CD4-positive, alpha-beta T cell treated with Interleukin-10 for 1 hour (primary cell): ENCODE measurements around the gene LGR6.
"Not testable (repeated sequence)": the region's sequence is repeated elsewhere in the genome, so short reads cannot be mapped to it uniquely, and the experiment has no call there.

Experiments used
- DNase-seq: peaks from one replicate; pipeline ENCODE4 v3.0.0-alpha.2; 2020

Gene LGR6

DNA sequence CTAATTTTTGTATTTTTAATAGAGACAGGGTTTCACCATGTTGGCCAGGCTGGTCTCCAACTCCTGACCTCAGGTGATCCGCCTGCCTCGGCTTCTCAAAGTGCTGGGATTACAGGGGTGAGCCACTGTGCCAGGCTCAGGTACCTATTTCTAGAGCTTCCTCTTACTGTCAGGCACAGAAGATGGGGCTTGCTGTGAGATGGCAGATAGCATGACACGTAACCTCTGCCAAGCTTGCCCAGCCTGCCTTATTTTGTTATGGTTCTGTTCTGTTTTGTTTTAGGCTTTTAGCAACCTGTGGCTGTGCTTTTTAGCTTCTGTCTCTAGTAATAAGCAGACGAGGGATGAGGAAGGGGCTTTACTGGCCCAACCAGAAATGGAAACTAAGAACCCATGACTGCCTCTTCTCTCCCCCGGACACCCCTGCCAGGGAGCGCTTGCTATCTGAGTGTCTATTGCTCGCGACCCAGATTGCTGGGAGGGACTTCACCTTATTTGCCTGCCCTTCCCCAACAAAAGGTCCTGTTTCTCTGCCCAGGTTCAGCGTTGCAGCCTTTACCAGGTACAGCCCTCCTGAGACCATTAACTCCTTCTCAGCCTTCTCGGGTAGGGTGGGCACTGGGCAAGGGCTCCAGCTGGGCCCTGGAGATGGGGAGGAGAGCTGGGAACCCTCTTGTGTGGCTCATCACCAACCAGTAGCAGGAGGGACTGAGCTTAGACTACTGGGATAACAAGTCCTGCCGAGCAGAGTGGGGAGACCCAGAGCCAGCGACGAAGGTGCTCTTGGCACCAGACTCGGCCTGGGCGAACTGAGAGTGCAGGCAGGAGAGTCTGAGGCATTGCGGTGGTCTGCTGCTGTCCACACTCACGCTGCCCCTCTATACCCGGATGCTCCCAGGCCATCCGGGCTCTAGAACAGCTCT lies 13.5 kb upstream of the LGR6 start:
- DNase-seq, result no peak

GRCh38 chr1:202180751-202181139 lies 12.9 kb upstream of the LGR6 start:
- DNase-seq, result not testable (repeated sequence)

GRCh38 chr1:202181586-202181985 lies 12.0 kb upstream of the LGR6 start:
- DNase-seq, result no peak

- DNase-seq, result no peak
These were observed 11.3 kb upstream of the LGR6 start for GRCh38 chr1:202182040-202182877.

DNA sequence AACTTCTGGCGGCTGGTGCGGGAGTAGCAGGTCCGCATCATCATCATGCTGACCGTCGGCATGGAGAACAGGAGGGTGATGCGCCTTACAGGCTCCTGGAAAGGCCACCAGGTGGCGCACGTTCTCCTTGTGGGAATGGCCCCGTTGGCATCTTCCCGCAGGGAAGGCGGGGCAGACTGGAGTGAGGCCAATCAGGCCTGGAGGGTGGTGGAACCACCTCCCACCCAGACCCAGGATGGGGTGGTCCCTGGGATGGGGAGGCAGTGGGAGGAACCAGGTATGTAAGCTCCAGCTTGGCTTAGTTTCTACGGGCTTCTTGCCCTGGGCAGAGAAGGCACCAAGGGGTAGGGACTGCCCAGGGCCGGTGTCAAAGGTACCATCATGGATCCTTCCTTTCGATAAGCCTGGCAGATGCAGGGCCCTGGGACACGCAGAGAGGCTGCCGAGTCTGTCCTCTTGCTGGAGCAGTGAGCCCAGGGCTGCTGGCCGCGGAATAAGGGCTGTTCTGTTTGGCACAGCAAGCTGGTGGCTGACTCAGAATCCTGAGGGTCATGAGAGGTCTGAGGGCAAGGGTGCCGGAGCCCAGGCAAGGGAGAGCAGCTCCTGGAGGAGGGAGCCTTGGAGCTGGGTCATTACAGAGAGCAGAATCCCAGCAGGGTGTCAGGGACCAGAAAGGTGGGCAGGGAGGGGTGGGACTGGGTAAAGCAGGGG lies 8.7 kb upstream of the LGR6 start:
- DNase-seq, result peak; percentile 73

- no peak for DNase-seq
These were observed 7.3 kb upstream of the LGR6 start for GRCh38 chr1:202186327-202186726.

GRCh38 chr1:202187041-202187671 lies 6.4 kb upstream of the LGR6 start:
- DNase-seq, result no peak

GRCh38 chr1:202187697-202188407 lies 5.7 kb upstream of the LGR6 start:
- no peak for DNase-seq

DNA sequence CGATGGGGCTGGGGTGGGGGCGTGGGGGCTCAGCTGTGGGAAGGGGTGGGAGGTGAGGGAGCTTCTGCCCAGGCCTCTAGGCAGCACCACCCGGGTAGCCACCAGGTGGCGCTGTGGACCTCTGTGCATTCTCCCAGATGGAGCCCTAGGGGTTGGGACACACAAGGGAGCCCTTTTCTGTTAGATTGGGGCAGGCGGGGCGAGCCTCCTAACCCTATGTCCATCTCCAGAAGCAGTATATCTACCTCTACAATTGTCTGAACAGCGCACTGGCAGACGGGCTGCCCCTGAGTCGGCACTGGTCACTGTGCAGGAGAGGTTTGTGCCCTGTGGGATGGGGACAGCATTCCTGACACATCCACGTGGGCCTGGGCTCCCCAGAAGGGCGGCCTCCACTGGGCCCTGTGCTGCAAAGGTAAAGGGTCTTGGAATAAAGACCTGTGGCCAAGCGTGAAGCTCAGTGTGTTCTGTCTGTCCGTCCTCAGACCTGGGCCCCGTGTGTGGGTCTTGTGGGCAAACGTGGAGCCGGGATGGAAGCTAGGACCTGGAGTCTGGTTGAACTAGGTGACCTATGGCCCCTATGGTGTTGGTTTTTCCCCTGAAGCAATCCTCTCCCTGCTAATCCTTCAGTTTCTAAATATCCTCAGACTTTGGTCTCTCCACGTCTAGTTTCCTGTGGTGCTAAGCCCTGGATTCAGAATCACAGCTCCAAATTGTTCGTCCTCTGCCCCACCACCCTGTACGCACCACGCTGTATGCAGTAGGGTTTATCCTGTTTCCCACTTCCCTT lies 4.4 kb upstream of the LGR6 start:
- DNase-seq, result peak; percentile 77

GRCh38 chr1:202189918-202190715 lies 3.5 kb upstream of the LGR6 start:
- no peak for DNase-seq

- DNase-seq, result not testable (repeated sequence)
These were observed 2.2 kb upstream of the LGR6 start for GRCh38 chr1:202191391-202191790.

GRCh38 chr1:202192770-202193613 lies 607 bp upstream of the LGR6 start:
- peak; percentile 64 for DNase-seq

DNA sequence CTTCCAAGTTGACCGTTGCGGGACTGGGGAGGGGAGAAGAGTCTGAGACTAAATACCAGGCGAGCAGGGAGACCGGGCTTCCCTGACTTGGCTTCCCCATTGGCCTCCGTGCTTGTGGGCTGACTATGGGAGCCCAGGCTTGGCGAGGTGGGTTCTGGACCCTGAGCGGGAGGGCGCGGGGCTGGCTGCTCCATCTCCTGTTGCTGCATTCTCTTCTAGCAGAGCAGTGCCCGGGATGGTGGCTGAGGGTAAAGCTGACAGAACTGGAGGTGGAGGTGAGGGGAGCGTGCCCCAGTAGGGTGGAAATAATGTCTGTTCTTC lies 689 bp downstream of the LGR6 start:
- DNase-seq, result no peak

DNA sequence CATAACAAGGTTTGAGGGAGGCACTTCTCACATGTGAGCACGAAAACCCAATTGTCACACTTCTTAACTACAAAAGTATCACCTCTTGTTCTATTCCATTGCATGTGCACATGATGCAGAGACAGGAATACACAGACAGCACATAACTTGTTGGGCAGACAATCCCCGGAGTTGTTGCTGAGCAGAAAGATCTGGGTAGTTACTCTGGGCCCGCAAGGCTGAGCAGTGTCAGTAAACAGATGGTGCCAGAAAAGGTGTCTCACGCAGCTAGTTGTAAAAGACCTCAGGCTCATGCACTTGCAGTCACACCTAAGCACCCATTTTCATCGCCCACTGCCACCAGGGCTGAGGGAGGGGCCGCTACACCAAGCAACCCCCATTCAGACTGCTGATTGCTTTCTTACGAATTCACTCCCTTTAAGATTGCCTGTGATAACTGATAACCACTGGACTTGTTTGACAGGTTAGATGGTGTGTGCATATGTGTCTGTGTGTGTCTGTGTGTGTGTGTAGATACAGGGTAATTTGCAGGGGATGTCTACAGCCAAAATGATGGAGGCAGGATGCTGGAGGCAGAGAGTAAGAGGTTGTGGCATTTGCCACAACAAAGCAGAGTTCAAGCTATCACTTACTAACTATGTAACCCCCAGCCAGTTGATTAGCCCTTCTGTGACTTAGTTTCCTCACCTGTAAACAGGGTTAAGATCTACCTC lies 4.2 kb downstream of the LGR6 start:
- peak; percentile 57 for DNase-seq

GRCh38 chr1:202198366-202198724 lies 4.7 kb downstream of the LGR6 start:
- no peak for DNase-seq

- no peak for DNase-seq
These were observed 5.7 kb downstream of the LGR6 start for GRCh38 chr1:202199040-202199889.

DNA sequence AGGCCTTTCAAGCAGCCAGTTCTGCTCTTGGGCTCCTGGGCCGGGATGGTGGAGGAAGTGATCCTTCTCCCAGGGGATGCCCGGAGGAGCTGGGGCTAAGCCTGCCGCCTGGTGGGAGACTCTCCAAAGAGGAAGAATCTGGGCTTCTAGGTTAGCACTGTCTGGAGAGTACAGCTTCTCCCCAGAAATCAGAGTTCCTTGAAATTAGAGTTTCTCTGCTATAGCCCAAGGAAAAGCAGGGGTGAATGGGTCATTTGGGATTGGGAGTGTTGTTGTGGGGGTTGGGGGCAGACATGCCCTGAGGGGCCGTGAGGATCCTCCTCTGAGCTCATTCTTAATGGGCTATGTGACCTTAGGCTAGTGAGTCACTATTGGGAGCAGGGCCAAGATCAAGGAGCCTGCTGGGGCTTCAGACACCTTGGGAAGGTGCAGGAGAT lies 6.5 kb downstream of the LGR6 start:
- DNase-seq, result no peak

GRCh38 chr1:202200669-202201068 lies 7.1 kb downstream of the LGR6 start:
- no peak for DNase-seq
